GM10248 (cell line): ENCODE measurements around the gene POLD4.

Experiments
- CTCF ChIA-PET: fragments of 300-600 bp; sonication (Branson Sonifier 250); formaldehyde crosslinking; extraction: SDS; loops from one replicate; lab custom pipeline; 2021; ENCODE audit warnings: antibody characterized with exemption; lab: Yijun Ruan, JAX
- POLR2A ChIA-PET: fragments of 350-650 bp; sonication (Branson Sonifier 250); formaldehyde crosslinking; extraction: SDS; loops from one replicate; lab custom pipeline; 2020; ENCODE audit warnings: antibody characterized with exemption; lab: Yijun Ruan, JAX
- DNase-seq: peaks from one replicate; pipeline ENCODE4 v3.0.0; 2012; ENCODE audit errors: extremely low spot score
- CTCF ChIP-seq: IDR thresholded peaks from 2 replicates; pipeline ENCODE4 v1.5.1; 2012; ENCODE audit warnings: mild to moderate bottlenecking, low read depth; ENCODE audit errors: extremely low read depth, missing control alignments, control extremely low read depth

The POLD4 gene

GRCh38 chr11:67367761-67368227 is 14.4 kb upstream of the POLD4 start:
- POLR2A ChIA-PET = interaction anchor here (0.6 kb wide), 2 partner anchors 21 to 34 kb away, joined by 4 read pairs; no protein-coding TSS in a partner anchor
- DNase-seq = no peak
- CTCF ChIA-PET = interaction anchor here (0.8 to 42.5 kb wide), 3 partner anchors 1 to 22 kb away, joined by 3 to 1573 read pairs (median 1573); partner anchors contain the start of genes CLCF1, POLD4, PPP1CA and RAD9A
- no peak for TF ChIP-seq CTCF

- DNase-seq = no peak
Measured at GRCh38 chr11:67366961-67367760, 13.8 kb upstream of the POLD4 start.

GRCh38 chr11:67366546-67366945 is 13.2 kb upstream of the POLD4 start:
- POLR2A ChIA-PET = no interaction called here
- no peak for TF ChIP-seq CTCF
- no peak for DNase-seq
- CTCF ChIA-PET = interaction anchor here (37.4 to 42.5 kb wide), 2 partner anchors 0 to 18 kb away, joined by 1573 read pairs; partner anchors contain the start of genes CLCF1, POLD4, PPP1CA and RAD9A

More at GRCh38 chr11:67366961-67367760, 13.8 kb upstream of the POLD4 start:
- ChIA-PET CTCF (interaction anchor here (0.8 to 42.5 kb wide), 3 partner anchors 0 to 21 kb away, joined by 3 to 1573 read pairs (median 1573); partner anchors contain the start of genes CLCF1, POLD4, PPP1CA and RAD9A), POLR2A (interaction anchor here (0.6 kb wide), 1 partner anchor 35 kb away, joined by 4 read pairs; no protein-coding TSS in a partner anchor)
- no peak for TF ChIP-seq CTCF

- no peak for DNase-seq
- CTCF ChIA-PET = interaction anchor here (17.5 to 42.5 kb wide), 3 partner anchors 1 to 26 kb away, joined by 242 to 1573 read pairs (median 1573); partner anchors contain the start of genes CLCF1, POLD4, PPP1CA and RAD9A
- POLR2A ChIA-PET = no interaction called here
- TF ChIP-seq CTCF = no peak
Measured at GRCh38 chr11:67365736-67366444, 12.5 kb upstream of the POLD4 start.

- TF ChIP-seq CTCF = no peak
- no peak for DNase-seq
- ChIA-PET POLR2A (no interaction called here), CTCF (interaction anchor here (17.5 to 42.5 kb wide), 3 partner anchors 2 to 25 kb away, joined by 242 to 1573 read pairs (median 1573); partner anchors contain the start of genes CLCF1, POLD4, PPP1CA and RAD9A)
Measured at GRCh38 chr11:67364783-67365722, 11.7 kb upstream of the POLD4 start.
